ENCODE measurements around the gene MAPK8.
"Not testable (repeated sequence)": the region's sequence is repeated elsewhere in the genome, so short reads cannot be mapped to it uniquely, and the experiment has no call there.

MAPK8 gene

GRCh38 chr10:48418189-48418788, 111.8 kb downstream of the MAPK8 start:
- no peak for DNase-seq (ENCODE audit: low read depth in 2 of 2)

- DNase-seq (ENCODE audit: low read depth in 2 of 2) = no peak
Observed at GRCh38 chr10:48419714-48420113, 113.2 kb downstream of the MAPK8 start.

GRCh38 chr10:48421862-48422261, 115.4 kb downstream of the MAPK8 start:
- DNase-seq (ENCODE audit: low read depth in 2 of 2) = not testable (repeated sequence)

GRCh38 chr10:48423884-48424283, 117.4 kb downstream of the MAPK8 start:
- no peak for DNase-seq (ENCODE audit: low read depth in 2 of 2)

GRCh38 chr10:48428896-48429295, 122.4 kb downstream of the MAPK8 start:
- DNase-seq (ENCODE audit: low read depth in 2 of 2) = no peak

GRCh38 chr10:48429309-48429708, 122.8 kb downstream of the MAPK8 start:
- no peak for DNase-seq (ENCODE audit: low read depth in 2 of 2)

- no peak for DNase-seq (ENCODE audit: low read depth in 2 of 2)
Observed at GRCh38 chr10:48430402-48430993, 124.0 kb downstream of the MAPK8 start.

- DNase-seq (ENCODE audit: low read depth in 2 of 2) = no peak
Observed at GRCh38 chr10:48431871-48432270, 125.4 kb downstream of the MAPK8 start.

GRCh38 chr10:48437546-48437945, 131.1 kb downstream of the MAPK8 start:
- DNase-seq (ENCODE audit: low read depth in 2 of 2) = no peak

- no peak for DNase-seq (ENCODE audit: low read depth in 2 of 2)
Observed at GRCh38 chr10:48439031-48439430, 132.6 kb downstream of the MAPK8 start.

- DNase-seq (ENCODE audit: low read depth in 2 of 2) = no peak
Observed at GRCh38 chr10:48439581-48440041, 133.1 kb downstream of the MAPK8 start.

GRCh38 chr10:48440771-48441170, 134.3 kb downstream of the MAPK8 start:
- no peak for DNase-seq (ENCODE audit: low read depth in 2 of 2)

GRCh38 chr10:48442090-48442808, 135.8 kb downstream of the MAPK8 start:
- DNase-seq (ENCODE audit: low read depth in 2 of 2) = no peak

- no peak for DNase-seq (ENCODE audit: low read depth in 2 of 2)
Observed at GRCh38 chr10:48442809-48443177, 136.3 kb downstream of the MAPK8 start.

GRCh38 chr10:48444266-48444665, 137.8 kb downstream of the MAPK8 start:
- no peak for DNase-seq (ENCODE audit: low read depth in 2 of 2)

- no peak for DNase-seq (ENCODE audit: low read depth in 2 of 2)
Observed at GRCh38 chr10:48444861-48445841, 138.7 kb downstream of the MAPK8 start.

- DNase-seq (ENCODE audit: low read depth in 2 of 2) = no peak
Observed at GRCh38 chr10:48445932-48446331, 139.5 kb downstream of the MAPK8 start.

GRCh38 chr10:48446785-48447184, 140.3 kb downstream of the MAPK8 start:
- no peak for DNase-seq (ENCODE audit: low read depth in 2 of 2)

- DNase-seq (ENCODE audit: low read depth in 2 of 2) = no peak
Observed at GRCh38 chr10:48447356-48448215, 141.1 kb downstream of the MAPK8 start.

GRCh38 chr10:48448796-48449195, 142.3 kb downstream of the MAPK8 start:
- no peak for DNase-seq (ENCODE audit: low read depth in 2 of 2)

All from activated CD8-positive, alpha-beta memory T cell treated with anti-CD3 and anti-CD28 coated beads for 4 hours (primary cell).